Duodenal mucosa (tissue), 2 donors: Measurements from ENCODE around the gene FAM227B.
"Not testable (repeated sequence)": the region's sequence is repeated elsewhere in the genome, so short reads cannot be mapped to it uniquely, and the experiment has no call there.

Source experiments
- H3K27ac ChIP-seq: one replicate; pipeline ENCODE4 v1.7.0; 2013; ENCODE audit warnings: low read depth, low read length
- H3K27me3 ChIP-seq, 2 donors: one replicate each; pipeline ENCODE4 v1.7.0; 2013; ENCODE audit warnings: low read length in 2 of 2, control low read depth in 1 of 2; ENCODE audit not compliant: insufficient read depth in 2 of 2, control insufficient read depth in 1 of 2
- H3K36me3 ChIP-seq, 2 donors: one replicate each; pipeline ENCODE4 v1.7.0; 2013; ENCODE audit warnings: low read length in 2 of 2, control low read depth in 1 of 2; ENCODE audit not compliant: insufficient read depth in 2 of 2, control insufficient read depth in 1 of 2
- H3K4me1 ChIP-seq, 2 donors: one replicate each; pipeline ENCODE4 v1.7.0; 2013; ENCODE audit warnings: low read length in 2 of 2, control low read depth in 1 of 2; ENCODE audit not compliant: insufficient read depth in 2 of 2, control insufficient read depth in 1 of 2
- H3K4me3 ChIP-seq, 2 donors: one replicate each; pipeline ENCODE4 v1.7.0; 2013; ENCODE audit warnings: low read length in 2 of 2, low read depth in 1 of 2
- H3K9ac ChIP-seq, 2 donors: one replicate each; pipeline ENCODE4 v1.7.0; 2013; ENCODE audit warnings: low read length in 2 of 2, low read depth in 1 of 2
- H3K9me3 ChIP-seq, 2 donors: one replicate each; pipeline ENCODE4 v1.7.0; 2013; ENCODE audit warnings: low read length in 2 of 2, control low read depth in 1 of 2; ENCODE audit not compliant: control insufficient read depth in 1 of 2

FAM227B gene

GRCh38 chr15:49620199-49620598 is 419 bp downstream of the FAM227B start:
- Histone ChIP-seq H3K9ac (peak overlapping the region; percentile 80 to 83), H3K27me3 (no peaks in the 10 kb centered on the region), H3K4me1 (peaks cover 0 to 25% of the 10 kb centered on the region in 2 donors), H3K9me3 (no peaks in the 10 kb centered on the region), H3K36me3 (peaks cover 0 to under 1% of the 10 kb centered on the region in 2 donors), H3K27ac (peak overlapping the region; percentile 88), H3K4me3 (peak overlapping the region; percentile 77 to 90)

- Histone ChIP-seq H3K27me3 (no peaks in the 10 kb centered on the region), H3K27ac (no peak overlapping the region), H3K36me3 (no peaks in the 10 kb centered on the region), H3K4me3 (no peak overlapping the region), H3K4me1 (peaks cover 0 to 25% of the 10 kb centered on the region in 2 donors), H3K9me3 (peaks cover 2 to 6% of the 10 kb centered on the region in 2 donors), H3K9ac (no peak overlapping the region)
Observed at GRCh38 chr15:49619226-49619625, 1.4 kb downstream of the FAM227B start.

GRCh38 chr15:49612240-49612639 is 8.4 kb downstream of the FAM227B start:
- not testable (repeated sequence) for H3K9ac ChIP-seq, H3K4me3 ChIP-seq, H3K27me3 ChIP-seq, H3K4me1 ChIP-seq, H3K36me3 ChIP-seq, H3K27ac ChIP-seq, H3K9me3 ChIP-seq

- H3K4me1 ChIP-seq, result no peaks in the 10 kb centered on the region
- no peak overlapping the region for H3K27ac ChIP-seq
- no peaks in the 10 kb centered on the region for H3K36me3 ChIP-seq
- no peak overlapping the region for H3K4me3 ChIP-seq
- no peaks in the 10 kb centered on the region for H3K27me3 ChIP-seq
- peaks cover 2 to 9% of the 10 kb centered on the region in 2 donors for H3K9me3 ChIP-seq
- H3K9ac ChIP-seq, result no peak overlapping the region
Observed at GRCh38 chr15:49610157-49610918, 10.3 kb downstream of the FAM227B start.

- Histone ChIP-seq H3K4me1 (no peaks in the 10 kb centered on the region), H3K9me3 (peaks cover 0 to 4% of the 10 kb centered on the region in 2 donors), H3K36me3 (no peaks in the 10 kb centered on the region), H3K4me3 (no peak overlapping the region), H3K27ac (no peak overlapping the region), H3K27me3 (no peaks in the 10 kb centered on the region), H3K9ac (no peak overlapping the region)
Observed at GRCh38 chr15:49606594-49606993, 14.0 kb downstream of the FAM227B start.

- Histone ChIP-seq H3K4me3 (no peak overlapping the region), H3K27ac (no peak overlapping the region), H3K27me3 (no peaks in the 10 kb centered on the region), H3K9me3 (peaks cover 0 to 4% of the 10 kb centered on the region in 2 donors), H3K36me3 (no peaks in the 10 kb centered on the region), H3K4me1 (no peaks in the 10 kb centered on the region), H3K9ac (no peak overlapping the region)
Observed at GRCh38 chr15:49605588-49605987, 15.0 kb downstream of the FAM227B start.

GRCh38 chr15:49604625-49605409 is 15.8 kb downstream of the FAM227B start:
- no peaks in the 10 kb centered on the region for H3K4me1 ChIP-seq
- H3K27ac ChIP-seq, result no peak overlapping the region
- no peak overlapping the region for H3K4me3 ChIP-seq
- H3K27me3 ChIP-seq, result no peaks in the 10 kb centered on the region
- H3K9me3 ChIP-seq, result peaks cover 0 to 4% of the 10 kb centered on the region in 2 donors
- H3K9ac ChIP-seq, result no peak overlapping the region
- H3K36me3 ChIP-seq, result no peaks in the 10 kb centered on the region

GRCh38 chr15:49592829-49593316 is 27.7 kb downstream of the FAM227B start:
- not testable (repeated sequence) for H3K36me3 ChIP-seq, H3K4me3 ChIP-seq, H3K27me3 ChIP-seq, H3K9ac ChIP-seq, H3K9me3 ChIP-seq, H3K4me1 ChIP-seq, H3K27ac ChIP-seq

GRCh38 chr15:49589030-49589429 is 31.6 kb downstream of the FAM227B start:
- Histone ChIP-seq H3K4me1 (no peaks in the 10 kb centered on the region), H3K27ac (no peak overlapping the region), H3K36me3 (no peaks in the 10 kb centered on the region), H3K9me3 (no peaks in the 10 kb centered on the region), H3K4me3 (no peak overlapping the region), H3K9ac (no peak overlapping the region), H3K27me3 (no peaks in the 10 kb centered on the region)

- H3K27ac ChIP-seq, result no peak overlapping the region
- no peaks in the 10 kb centered on the region for H3K27me3 ChIP-seq
- no peaks in the 10 kb centered on the region for H3K4me1 ChIP-seq
- H3K4me3 ChIP-seq, result no peak overlapping the region
- H3K9ac ChIP-seq, result no peak overlapping the region
- H3K36me3 ChIP-seq, result no peaks in the 10 kb centered on the region
- no peaks in the 10 kb centered on the region for H3K9me3 ChIP-seq
Observed at GRCh38 chr15:49573421-49573820, 47.2 kb downstream of the FAM227B start.
